ENCODE data around the gene DUSP12.

Gene DUSP12

GRCh38 chr1:161728376-161729226 lies 21.0 kb upstream of the DUSP12 start:
- intact Hi-C loops (cut with DNase I; ENCODE audit: low total_unique reads) = no loop called here
- TF ChIP-seq CTCF (IDR thresholded peaks at IDR 0.05) = no peak
- Histone ChIP-seq H3K27ac (no peak overlapping the region), H3K36me3 (no peaks in the 10 kb centered on the region), H3K27me3 (peaks cover 0 to 2% of the 10 kb centered on the region in 2 donors), H3K4me1 (peaks cover 0 to 22% (median 10%) of the 10 kb centered on the region in 4 donors), H3K4me3 (no peak overlapping the region), H3K9me3 (no peaks in the 10 kb centered on the region)
- DNase-seq = no peak

- no peak for TF ChIP-seq CTCF (IDR thresholded peaks at IDR 0.05)
- no peak for DNase-seq
- Histone ChIP-seq H3K4me1 (peaks cover 0 to 22% (median 10%) of the 10 kb centered on the region in 4 donors), H3K27ac (no peak overlapping the region), H3K9me3 (no peaks in the 10 kb centered on the region), H3K4me3 (no peak overlapping the region), H3K36me3 (no peaks in the 10 kb centered on the region), H3K27me3 (no peaks in the 10 kb centered on the region)
- intact Hi-C loops (cut with DNase I; ENCODE audit: low total_unique reads) = no loop called here
These were observed 19.5 kb upstream of the DUSP12 start for GRCh38 chr1:161730050-161730564.

- H3K36me3 ChIP-seq = no peaks in the 10 kb centered on the region
- no peak overlapping the region for H3K4me3 ChIP-seq
- H3K27ac ChIP-seq = no peak overlapping the region
- H3K9me3 ChIP-seq = no peaks in the 10 kb centered on the region
- peaks cover 0 to 12% (median 2%) of the 10 kb centered on the region in 4 donors for H3K4me1 ChIP-seq
- H3K27me3 ChIP-seq = peaks cover 0 to 3% of the 10 kb centered on the region in 2 donors
- intact Hi-C loops (cut with DNase I; ENCODE audit: low total_unique reads) = no loop called here
- DNase-seq = no peak
- no peak for TF ChIP-seq CTCF (IDR thresholded peaks at IDR 0.05)
These were observed 18.3 kb upstream of the DUSP12 start for GRCh38 chr1:161731241-161731640.

GRCh38 chr1:161731981-161732718 lies 17.4 kb upstream of the DUSP12 start:
- Histone ChIP-seq H3K27ac (no peak overlapping the region), H3K4me1 (peaks cover 0 to 7% (median 2%) of the 10 kb centered on the region in 4 donors), H3K9me3 (no peaks in the 10 kb centered on the region), H3K27me3 (peaks cover 0 to 3% of the 10 kb centered on the region in 2 donors), H3K4me3 (no peak overlapping the region), H3K36me3 (no peaks in the 10 kb centered on the region)
- no peak for TF ChIP-seq CTCF (IDR thresholded peaks at IDR 0.05)
- DNase-seq = no peak
- intact Hi-C loops (cut with DNase I; ENCODE audit: low total_unique reads) = no loop called here

- no peak for TF ChIP-seq CTCF (IDR thresholded peaks at IDR 0.05)
- H3K36me3 ChIP-seq = no peaks in the 10 kb centered on the region
- no peak overlapping the region for H3K27ac ChIP-seq
- intact Hi-C loops (cut with DNase I; ENCODE audit: low total_unique reads) = no loop called here
- no peak for DNase-seq
- no peaks in the 10 kb centered on the region for H3K4me1 ChIP-seq
- H3K4me3 ChIP-seq = no peak overlapping the region
- H3K9me3 ChIP-seq = no peaks in the 10 kb centered on the region
- peaks cover 0 to 10% of the 10 kb centered on the region in 2 donors for H3K27me3 ChIP-seq
These were observed 16.1 kb upstream of the DUSP12 start for GRCh38 chr1:161733526-161733925.

Data from tibial artery (tissue), 4 donors.